Middle frontal gyrus (tissue), 1 donor: Measurements from ENCODE around the gene NAV1.
"Not testable (repeated sequence)": the region's sequence is repeated elsewhere in the genome, so short reads cannot be mapped to it uniquely, and the experiment has no call there.

Experiments used
- DNase-seq: peaks from one replicate; pipeline ENCODE4 v3.0.0-alpha.2; 2015; ENCODE audit warnings: low spot score; ENCODE audit errors: extremely low spot score

The NAV1 gene

GRCh38 chr1:201565024-201565730, 26.2 kb downstream of the NAV1 start:
- DNase-seq: peak; percentile 78

- no peak for DNase-seq
Observed at GRCh38 chr1:201565771-201566528, 27.0 kb downstream of the NAV1 start.

DNA sequence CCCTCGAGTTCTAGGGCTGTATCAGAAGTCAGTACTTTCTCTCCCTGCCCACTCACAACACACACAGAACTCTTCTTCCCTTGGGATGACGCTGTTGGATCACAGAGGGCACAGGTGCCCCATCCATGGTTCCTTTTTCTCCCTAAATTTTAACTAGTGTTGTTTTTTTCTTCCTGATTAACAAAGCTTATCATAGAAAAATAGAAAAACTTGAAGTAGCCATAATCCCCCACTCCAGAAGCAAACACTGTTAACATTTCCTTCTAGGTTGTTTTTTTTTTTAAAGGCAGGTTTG, 27.5 kb downstream of the NAV1 start:
- DNase-seq: no peak

DNA sequence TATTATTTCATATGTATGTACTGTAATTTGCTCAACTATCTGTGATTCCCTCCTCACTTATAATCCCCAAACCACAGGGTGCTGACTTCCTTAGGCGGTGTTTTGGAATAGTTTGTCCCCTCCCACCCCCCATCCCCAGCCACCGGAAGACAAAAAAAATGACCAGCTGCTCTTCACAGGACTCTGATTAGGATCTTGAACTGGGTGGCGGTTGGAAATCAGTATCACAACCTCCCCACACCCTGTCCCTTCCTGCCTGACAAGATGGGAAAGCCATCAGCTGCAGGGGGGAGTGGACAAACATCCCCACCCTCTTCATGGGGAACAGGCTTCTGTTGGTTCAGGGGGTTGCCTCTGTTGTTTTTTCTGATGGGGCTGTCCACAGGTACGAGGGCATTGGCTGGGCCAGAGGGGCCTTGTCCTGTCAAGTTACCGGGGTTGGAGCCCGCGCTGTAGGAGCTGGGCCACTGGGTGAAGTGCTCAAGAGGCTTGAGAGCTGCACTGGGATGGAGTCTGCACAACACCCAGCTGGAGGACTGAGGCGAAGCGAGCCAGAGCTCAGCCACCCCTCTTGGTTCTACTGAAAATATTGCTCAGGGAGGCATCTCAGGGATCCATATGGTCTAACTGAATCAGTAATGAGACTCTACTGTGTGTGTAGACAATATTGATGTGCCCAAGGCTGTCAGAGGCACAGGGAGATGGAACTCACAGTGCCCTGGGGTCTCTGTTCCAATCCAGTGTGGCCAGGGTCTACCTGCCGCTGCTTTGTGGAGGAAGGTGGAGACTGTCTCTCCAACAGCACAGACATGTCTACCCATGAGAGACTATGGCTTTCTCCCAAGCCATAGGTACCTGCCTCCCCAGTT, 28.2 kb downstream of the NAV1 start:
- DNase-seq: no peak

DNA sequence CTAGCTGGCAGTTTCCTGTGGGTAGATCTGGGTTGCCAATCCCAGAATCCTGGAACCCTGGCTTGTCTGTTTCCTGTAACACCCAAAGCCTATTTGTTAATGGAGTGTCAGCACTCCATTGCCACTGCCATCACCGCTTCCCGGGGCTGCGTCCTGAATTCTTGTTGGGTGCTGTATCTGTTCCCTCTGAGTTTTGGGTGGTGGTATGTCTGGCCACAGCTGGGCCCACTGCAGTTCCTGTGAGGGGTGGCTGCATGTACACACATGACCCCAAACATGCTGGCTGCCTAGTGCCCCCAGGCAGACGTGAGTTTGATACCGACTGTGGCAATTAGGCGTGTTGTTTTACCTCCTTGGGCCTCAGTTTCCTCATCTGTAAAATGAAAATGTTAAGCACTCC, 29.3 kb downstream of the NAV1 start:
- no peak for DNase-seq

GRCh38 chr1:201568859-201569294, 29.9 kb downstream of the NAV1 start:
- DNase-seq: no peak

GRCh38 chr1:201570181-201570885, 31.4 kb downstream of the NAV1 start:
- no peak for DNase-seq

DNA sequence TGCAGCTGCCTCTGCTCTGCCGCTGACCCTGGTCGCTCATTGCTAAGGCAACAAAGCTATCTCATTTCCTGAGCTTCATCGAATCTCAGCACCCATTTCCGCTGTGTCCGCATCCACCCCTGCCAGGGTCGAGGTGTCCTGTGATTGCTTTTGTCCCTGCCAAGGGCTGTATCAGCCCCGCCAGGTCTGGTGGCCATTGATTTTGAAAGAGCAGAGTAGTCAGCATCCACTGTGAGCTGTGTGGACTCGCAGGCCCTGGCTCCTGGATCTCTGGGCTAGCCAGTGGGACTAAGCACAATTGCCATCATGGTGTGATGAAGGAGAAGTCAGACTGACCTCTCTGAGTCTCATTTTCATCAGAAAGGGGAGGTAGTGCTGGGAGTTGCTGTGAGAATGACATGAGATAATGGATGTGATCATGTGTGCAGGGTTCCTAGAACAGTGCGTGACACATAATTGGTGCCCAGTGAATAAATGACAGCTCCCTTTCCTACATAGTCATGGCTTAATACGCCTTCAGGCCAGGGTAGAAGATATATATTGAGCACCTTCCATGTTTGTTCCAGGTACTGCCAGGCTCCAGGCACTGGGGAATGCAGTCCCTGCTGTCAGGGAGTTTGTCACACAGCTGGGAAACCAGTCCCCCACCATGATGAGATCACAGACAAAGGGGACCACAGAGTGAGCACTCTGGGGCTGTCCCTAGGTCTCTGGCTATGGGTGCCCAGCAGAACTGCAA, 32.1 kb downstream of the NAV1 start:
- no peak for DNase-seq

- DNase-seq: no peak
Observed at GRCh38 chr1:201573030-201573429, 34.1 kb downstream of the NAV1 start.

DNA sequence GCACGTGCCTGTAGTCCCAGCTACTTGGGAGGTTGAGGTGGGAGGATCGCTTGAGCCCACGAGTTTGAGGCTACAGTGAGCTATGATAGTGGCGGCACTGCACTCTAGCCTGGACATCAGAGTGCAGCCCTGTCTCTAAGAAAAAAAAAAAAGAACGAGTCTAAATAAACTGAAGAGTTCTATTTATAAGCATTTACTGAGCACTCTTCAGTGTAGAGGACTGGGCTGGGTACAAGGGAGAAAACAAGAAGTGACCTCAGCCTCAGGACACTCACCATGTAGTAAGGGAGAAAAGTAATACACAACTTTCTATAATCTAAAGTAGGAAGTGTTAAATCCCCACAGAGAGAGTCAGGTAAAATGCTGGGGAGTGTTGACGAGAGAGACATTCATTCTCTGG, 35.0 kb downstream of the NAV1 start:
- DNase-seq: no peak

DNA sequence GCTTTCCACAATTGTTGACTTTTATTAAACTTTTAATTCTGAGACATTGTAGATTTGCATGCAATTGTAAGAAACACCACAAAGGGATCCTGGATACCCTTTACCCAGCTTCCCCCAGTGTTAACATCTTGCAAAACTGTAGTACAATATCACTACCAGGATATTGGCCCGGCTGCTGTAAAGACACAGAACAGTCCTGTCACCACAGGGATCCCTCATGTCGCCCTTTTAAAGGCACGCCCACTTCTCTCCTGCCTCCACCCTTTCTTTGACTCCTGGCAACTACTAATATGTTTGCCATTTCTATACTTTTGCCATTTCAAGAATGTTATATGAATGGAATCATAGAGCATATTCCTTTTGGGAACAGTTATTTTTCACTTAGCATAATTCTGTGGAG, 37.0 kb downstream of the NAV1 start:
- DNase-seq: no peak

DNA sequence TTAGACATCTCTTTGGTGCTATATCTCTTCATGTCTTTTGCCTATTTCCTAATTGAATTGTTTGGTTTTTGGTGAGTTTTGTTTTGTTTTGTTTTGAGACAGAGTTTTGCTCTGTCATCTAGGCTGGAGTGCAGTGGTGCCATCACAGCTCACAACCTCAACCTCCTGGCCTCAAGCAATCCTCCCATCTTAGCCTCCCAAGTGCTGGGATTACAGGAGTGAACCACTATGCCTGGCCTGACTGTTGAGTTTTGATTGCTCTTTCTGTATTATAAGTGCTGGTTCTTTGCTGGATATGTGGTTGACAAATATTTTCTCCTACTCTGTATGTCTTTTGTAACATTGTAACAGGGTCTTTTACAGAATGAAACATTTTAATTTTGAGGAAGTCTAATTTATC, 38.0 kb downstream of the NAV1 start:
- no peak for DNase-seq

- no peak for DNase-seq
Observed at GRCh38 chr1:201578008-201578888, 39.3 kb downstream of the NAV1 start.

DNA sequence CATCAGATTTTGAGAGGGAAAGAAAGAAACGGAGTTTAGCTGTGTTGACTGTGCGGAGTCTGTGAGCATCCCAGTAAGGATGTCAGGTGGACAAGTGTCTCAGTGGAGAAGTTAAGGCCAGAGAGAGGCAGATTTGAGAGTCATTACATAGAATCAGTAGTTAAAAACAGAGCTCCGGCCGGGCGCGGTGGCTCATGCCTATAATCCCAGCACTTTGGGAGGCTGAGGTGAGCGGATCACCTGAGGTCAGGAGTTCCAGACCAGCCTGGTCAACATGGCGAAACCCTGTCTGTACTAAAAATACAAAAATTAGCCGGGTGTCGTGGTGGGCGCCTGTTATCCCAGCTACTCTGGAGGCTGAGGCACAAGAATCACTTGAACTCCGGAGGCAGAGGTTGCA, 42.4 kb downstream of the NAV1 start:
- not testable (repeated sequence) for DNase-seq

DNA sequence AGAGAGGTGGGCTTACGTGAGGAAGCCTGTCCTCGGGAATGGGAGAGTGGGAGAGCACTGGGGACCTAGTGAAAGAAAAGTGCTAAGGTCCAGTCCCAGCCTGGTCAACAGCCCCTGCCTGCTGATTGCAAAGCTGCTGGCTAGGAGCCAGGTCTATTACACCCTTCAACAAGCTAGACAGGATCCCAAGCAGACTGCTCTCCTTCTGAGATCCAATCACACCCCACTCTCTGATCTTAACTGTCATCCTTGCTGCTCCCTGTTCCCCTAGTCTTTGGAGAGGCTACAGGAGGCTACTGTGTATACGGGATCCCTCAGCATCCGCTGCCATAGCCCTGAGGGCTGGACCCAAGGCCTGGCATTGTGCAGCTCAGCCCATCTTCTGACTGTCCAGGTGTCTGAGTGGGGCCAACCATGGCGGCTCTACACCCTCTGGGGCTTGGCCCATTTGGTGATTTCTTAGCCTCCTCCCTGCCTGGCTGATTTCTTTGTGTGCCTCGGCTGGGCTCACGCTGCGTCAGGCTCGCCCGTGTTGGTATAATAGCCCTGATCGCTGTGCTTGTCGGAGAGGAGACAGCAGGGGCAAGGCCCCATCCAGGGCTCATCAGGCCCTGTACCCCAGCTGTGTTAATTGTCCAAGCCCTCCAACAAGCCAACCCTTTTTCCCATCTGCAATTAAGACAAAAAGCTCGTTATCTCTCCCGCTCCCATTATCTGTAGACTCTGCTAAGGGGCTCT, 43.9 kb downstream of the NAV1 start:
- no peak for DNase-seq

DNA sequence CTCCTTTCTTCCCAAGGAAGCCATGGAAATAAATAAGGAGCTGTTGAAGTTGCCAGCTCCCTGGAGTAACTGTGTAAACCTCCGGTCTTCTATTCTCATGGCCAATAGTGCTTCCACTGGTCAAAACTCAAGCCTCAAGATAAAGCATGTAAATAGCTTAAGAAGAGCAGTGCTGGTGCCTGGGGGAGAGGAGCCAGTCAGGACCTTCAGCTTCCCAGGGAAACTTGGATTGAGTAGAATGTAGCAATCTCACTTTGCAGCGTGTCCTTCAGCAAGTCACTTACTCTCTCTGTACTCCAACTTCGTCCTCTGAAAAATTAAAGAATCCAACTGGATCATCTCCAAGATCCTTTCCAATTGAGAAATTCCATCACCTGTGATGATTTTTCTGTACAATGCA, 44.7 kb downstream of the NAV1 start:
- no peak for DNase-seq

GRCh38 chr1:201584471-201585092, 45.7 kb downstream of the NAV1 start:
- DNase-seq: no peak

- DNase-seq: no peak
Observed at GRCh38 chr1:201585093-201585483, 46.2 kb downstream of the NAV1 start.

- DNase-seq: no peak
Observed at GRCh38 chr1:201585901-201586300, 47.0 kb downstream of the NAV1 start.
